Natural killer cell (primary cell): ENCODE results near the gene CSF1. TPM values are rescaled to one million over a fixed set of nuclear protein-coding genes. Genes with fewer than 3 reads are reported as not detected.
"Not testable (repeated sequence)": the region's sequence is repeated elsewhere in the genome, so short reads cannot be mapped to it uniquely, and the experiment has no call there.

Source experiments
- ATAC-seq, 3 donors: fragments of 150-1000 bp in 2 of 3; fragments of 200-7000 bp in 1 of 3; cut with Tn5 transposase; 1 replicate in 1 of 3; 2 replicates in 2 of 3; pipeline ENCODE4 v1.10.0; 2021; ENCODE audit warnings: mild to moderate bottlenecking in 2 of 3, moderate library complexity in 2 of 3
- DNase-seq, 2 donors: peaks; one replicate each; pipeline versions ENCODE4 v3.0.0 to v3.0.0-alpha.2; 2013 to 2021; ENCODE audit warnings: mixed read lengths in 1 of 2
- H3K27ac ChIP-seq: one replicate; pipeline ENCODE4 v1.5.1; 2013; ENCODE audit warnings: mild to moderate bottlenecking, low read length
- H3K27me3 ChIP-seq: one replicate; pipeline ENCODE4 v1.6.1; 2013; ENCODE audit warnings: low read length; ENCODE audit not compliant: control insufficient read depth, insufficient read depth
- H3K36me3 ChIP-seq: one replicate; pipeline ENCODE4 v1.6.1; 2013; ENCODE audit warnings: low read length; ENCODE audit not compliant: control insufficient read depth, insufficient read depth
- H3K4me1 ChIP-seq: one replicate; pipeline ENCODE4 v1.6.1; 2013; ENCODE audit warnings: low read length; ENCODE audit not compliant: control insufficient read depth, insufficient read depth
- H3K4me3 ChIP-seq: one replicate; pipeline ENCODE4 v1.5.1; 2013; ENCODE audit warnings: low read length
- H3K9me3 ChIP-seq: one replicate; pipeline ENCODE4 v1.6.1; 2013; ENCODE audit warnings: low read length; ENCODE audit not compliant: control insufficient read depth, insufficient read depth
- H3K27ac Mint-ChIP-seq, 2 donors: one replicate each; pipeline ENCODE4 v1.8.0; 2022; ENCODE audit warnings: mild to moderate bottlenecking in 2 of 2, mixed read lengths in 2 of 2, moderate library complexity in 1 of 2
- H3K27me3 Mint-ChIP-seq, 2 donors: one replicate each; pipeline ENCODE4 v1.8.0; 2022; ENCODE audit warnings: low read depth in 2 of 2, mixed read lengths in 2 of 2
- H3K36me3 Mint-ChIP-seq: one replicate; pipeline ENCODE4 v1.8.0; 2022; ENCODE audit warnings: mixed read lengths
- H3K4me1 Mint-ChIP-seq, 2 donors: one replicate each; pipeline ENCODE4 v1.8.0; 2022; ENCODE audit warnings: mixed read lengths in 2 of 2
- H3K4me3 Mint-ChIP-seq: one replicate; pipeline ENCODE4 v1.8.0; 2022; ENCODE audit warnings: mild to moderate bottlenecking, moderate library complexity, mixed read lengths
- H3K9me3 Mint-ChIP-seq, 2 donors: one replicate each; pipeline ENCODE4 v1.8.0; 2022; ENCODE audit warnings: mixed read lengths in 2 of 2
- CTCF ChIP-seq: fragments of 200-600 bp; IDR thresholded peaks from one replicate; pipeline ENCODE4 v1.8.0; 2022; ENCODE audit warnings: antibody characterized with exemption
- WGBS: methylation state at CpG from one replicate; pipeline ENCODE4 v1.1.7; 2013; ENCODE audit warnings: missing lambda C conversion rate; ENCODE audit not compliant: insufficient coverage; 5-methylcytosine and 5-hydroxymethylcytosine counted together
- intact Hi-C: fragments of 100-400 bp; cut with micrococcal nuclease; formaldehyde crosslinking; loops from one replicate; pipeline ENCODE4 v1.14.2; 2022
- total RNA-seq, 4 donors: library from RNA; stranded (reverse); fragments of 120-200 nt in 1 of 4; gene quantifications; one replicate each; pipeline versions ENCODE4 v1.2.3 to v1.2.4, GENCODE V29; 2013 to 2022

CSF1 gene
- total RNA-seq, 3 donors from 2014 or later (not counting 1 experiment from before 2014, with no cell fraction given): 2.1 to 57.9 (median 3.7) TPM

- H3K4me3 Mint-ChIP-seq: no peak overlapping the region
- WGBS: 87% methylated on average over 8 of the region's 8 CpGs
- H3K27me3 Mint-ChIP-seq: peaks cover 13 to 21% of the 10 kb centered on the region in 2 donors
- H3K4me1 ChIP-seq: no peaks in the 10 kb centered on the region
- H3K27ac Mint-ChIP-seq: no peak overlapping the region
- no peaks in the 10 kb centered on the region for H3K4me1 Mint-ChIP-seq
- intact Hi-C loops: no loop called here
- peaks cover 4% of the 10 kb centered on the region for H3K27me3 ChIP-seq
- TF ChIP-seq CTCF: no peak
- no peaks in the 10 kb centered on the region for H3K36me3 ChIP-seq
- H3K9me3 Mint-ChIP-seq: no peaks in the 10 kb centered on the region
- no peaks in the 10 kb centered on the region for H3K36me3 Mint-ChIP-seq
- H3K4me3 ChIP-seq: no peak overlapping the region
- H3K9me3 ChIP-seq: no peaks in the 10 kb centered on the region
- ATAC-seq (no peak), DNase-seq (no peak)
- no peak overlapping the region for H3K27ac ChIP-seq
These were observed 32.0 kb upstream of the CSF1 start for GRCh38 chr1:109878531-109879104.

- H3K27ac ChIP-seq, H3K4me1 ChIP-seq, H3K9me3 Mint-ChIP-seq, H3K9me3 ChIP-seq, DNase-seq, intact Hi-C loops, H3K4me3 Mint-ChIP-seq, H3K27me3 ChIP-seq, ATAC-seq, H3K36me3 ChIP-seq, H3K36me3 Mint-ChIP-seq, H3K4me1 Mint-ChIP-seq, H3K4me3 ChIP-seq, H3K27ac Mint-ChIP-seq: not testable (repeated sequence)
- 86% methylated on average over 6 of the region's 6 CpGs for WGBS
- H3K27me3 Mint-ChIP-seq: peaks cover 10 to 18% of the 10 kb centered on the region in 2 donors
These were observed 31.3 kb upstream of the CSF1 start for GRCh38 chr1:109879371-109879770.

- H3K9me3 Mint-ChIP-seq: no peaks in the 10 kb centered on the region
- Histone ChIP-seq H3K9me3 (no peaks in the 10 kb centered on the region), H3K4me3 (no peak overlapping the region), H3K27me3 (no peaks in the 10 kb centered on the region), H3K4me1 (no peaks in the 10 kb centered on the region), H3K36me3 (no peaks in the 10 kb centered on the region), H3K27ac (no peak overlapping the region)
- H3K27me3 Mint-ChIP-seq: peaks cover 8 to 12% of the 10 kb centered on the region in 2 donors
- 98% methylated on average over 10 of the region's 10 CpGs for WGBS
- H3K27ac Mint-ChIP-seq: no peak overlapping the region
- H3K36me3 Mint-ChIP-seq: no peaks in the 10 kb centered on the region
- DNase-seq (no peak), ATAC-seq (no peak)
- no peak for TF ChIP-seq CTCF
- no peak overlapping the region for H3K4me3 Mint-ChIP-seq
- intact Hi-C loops: no loop called here
- H3K4me1 Mint-ChIP-seq: no peaks in the 10 kb centered on the region
These were observed 30.6 kb upstream of the CSF1 start for GRCh38 chr1:109879881-109880525.

GRCh38 chr1:109880971-109881894 lies 29.4 kb upstream of the CSF1 start:
- Histone ChIP-seq H3K36me3 (no peaks in the 10 kb centered on the region), H3K9me3 (no peaks in the 10 kb centered on the region), H3K4me3 (no peak overlapping the region), H3K27ac (no peak overlapping the region), H3K4me1 (peaks cover 7% of the 10 kb centered on the region), H3K27me3 (no peaks in the 10 kb centered on the region)
- ATAC-seq (no peak), DNase-seq (no peak)
- 86% methylated on average over 17 of the region's 20 CpGs for WGBS
- TF ChIP-seq CTCF: no peak
- no peak overlapping the region for H3K4me3 Mint-ChIP-seq
- H3K4me1 Mint-ChIP-seq: no peaks in the 10 kb centered on the region
- H3K36me3 Mint-ChIP-seq: no peaks in the 10 kb centered on the region
- no peak overlapping the region for H3K27ac Mint-ChIP-seq
- H3K9me3 Mint-ChIP-seq: no peaks in the 10 kb centered on the region
- H3K27me3 Mint-ChIP-seq: peaks cover 4% of the 10 kb centered on the region in 2 donors
- intact Hi-C loops: no loop called here
